GM12873 (cell line): ENCODE results near the gene SSNA1.

Source experiments
- CTCF ChIP-seq: IDR thresholded peaks from 2 replicates; pipeline ENCODE4 v1.5.1; 2012; ENCODE audit warnings: low read depth, mild to moderate bottlenecking, moderate library complexity, low read length, control low read depth; ENCODE audit not compliant: insufficient read depth; ENCODE audit errors: missing control alignments

SSNA1 gene

GRCh38 chr9:137236936-137237421 is 48.5 kb downstream of the SSNA1 start:
- TF ChIP-seq CTCF: no peak

GRCh38 chr9:137237759-137238726 is 49.6 kb downstream of the SSNA1 start:
- TF ChIP-seq CTCF: no peak
